SU-DHL-6 (cell line): ENCODE data around the gene POC1B.

ENCODE experiments used
- H2AFZ ChIP-seq: fragments of 200-600 bp; sonication (generic); 2 replicates; pipeline ENCODE4 v1.6.1; 2014; ENCODE audit warnings: low read depth, mild to moderate bottlenecking, moderate library complexity, mixed read lengths, antibody characterized with exemption, low read length; ENCODE audit not compliant: severe bottlenecking
- H3F3A ChIP-seq: fragments of 200-600 bp; shearing (Covaris generic); 2 replicates; pipeline ENCODE4 v1.6.0; 2016; ENCODE audit warnings: antibody characterized with exemption, mild to moderate bottlenecking; ENCODE audit not compliant: insufficient read depth
- H3K27ac ChIP-seq: fragments of 200-600 bp; sonication (generic); 2 replicates; pipeline ENCODE4 v1.5.1; 2016; ENCODE audit warnings: low read depth, mild to moderate bottlenecking, low read length, moderate library complexity, mixed read lengths
- H3K27me3 ChIP-seq: fragments of 200-600 bp; sonication (generic), shearing (Covaris generic); 2 replicates; pipeline ENCODE4 v1.6.0; 2014; ENCODE audit warnings: mild to moderate bottlenecking, low read length
- H3K36me3 ChIP-seq: fragments of 200-600 bp; sonication (generic); 2 replicates; pipeline ENCODE4 v1.6.1; 2014; ENCODE audit warnings: mild to moderate bottlenecking, low read length, mixed read lengths
- H3K4me2 ChIP-seq: fragments of 300-600, 200-600 bp; shearing (Covaris generic), sonication (generic); 2 replicates; pipeline ENCODE4 v1.6.0; 2014; ENCODE audit warnings: low read length, low read depth, mild to moderate bottlenecking; ENCODE audit not compliant: poor library complexity, severe bottlenecking
- H3K4me3 ChIP-seq: fragments of 200-600 bp; sonication (generic); 2 replicates; pipeline ENCODE4 v1.5.1; 2014; ENCODE audit warnings: antibody characterized with exemption, low read length, mild to moderate bottlenecking, mixed read lengths; ENCODE audit not compliant: insufficient read depth, poor library complexity, severe bottlenecking
- H3K79me2 ChIP-seq: fragments of 200-600 bp; sonication (generic); 2 replicates; pipeline ENCODE4 v1.6.1; 2014; ENCODE audit warnings: mild to moderate bottlenecking, low read length, moderate library complexity; ENCODE audit not compliant: insufficient read depth
- H3K9ac ChIP-seq: fragments of 200-600 bp; sonication (generic); 2 replicates; pipeline ENCODE4 v1.7.0; 2014; ENCODE audit warnings: mild to moderate bottlenecking, low read length
- H3K9me2 ChIP-seq: fragments of 200-600 bp; sonication (generic); replicated peaks from 2 replicates; pipeline ENCODE4 v1.6.1; 2014; ENCODE audit warnings: low read length; ENCODE audit not compliant: insufficient read depth
- H3K9me3 ChIP-seq: fragments of 200-600 bp; sonication (generic); 2 replicates; pipeline ENCODE4 v1.6.1; 2014; ENCODE audit warnings: low read length, mixed read lengths; ENCODE audit not compliant: insufficient read depth
- H4K20me1 ChIP-seq: fragments of 200-600 bp; sonication (generic); 2 replicates; pipeline ENCODE4 v1.6.1; 2014; ENCODE audit warnings: low read depth, mild to moderate bottlenecking, antibody characterized with exemption, low read length, moderate library complexity, mixed read lengths
- CTCF ChIP-seq: fragments of 200-600 bp; sonication (generic); IDR thresholded peaks from one replicate; pipeline ENCODE4 v1.5.1; 2017; ENCODE audit warnings: antibody characterized with exemption, mild to moderate bottlenecking, low read length, moderate library complexity; ENCODE audit not compliant: insufficient read depth, poor library complexity, severe bottlenecking
- EZH2phosphoT487 ChIP-seq: fragments of 200-600 bp; sonication (generic), shearing (Covaris generic); conservative IDR thresholded peaks from 2 replicates; pipeline ENCODE4 v1.6.1; 2018; ENCODE audit warnings: mild to moderate bottlenecking, antibody characterized with exemption, low read length, moderate library complexity, mixed read lengths

Gene POC1B

GRCh38 chr12:89559753-89560152, 33.9 kb upstream of the POC1B start:
- H3K9me3 ChIP-seq, result no peaks in the 10 kb centered on the region
- TF ChIP-seq EZH2phosphoT487 (no peak), CTCF (no peak)
- no peak overlapping the region for H2AFZ ChIP-seq
- H4K20me1 ChIP-seq, result no peaks in the 10 kb centered on the region
- no peak overlapping the region for H3K9ac ChIP-seq
- no peak overlapping the region for H3K27ac ChIP-seq
- H3K36me3 ChIP-seq, result no peaks in the 10 kb centered on the region
- H3K4me2 ChIP-seq, result no peak overlapping the region
- H3K9me2 ChIP-seq, result no peaks in the 10 kb centered on the region
- no peaks in the 10 kb centered on the region for H3K27me3 ChIP-seq
- H3K79me2 ChIP-seq, result no peaks in the 10 kb centered on the region
- no peaks in the 10 kb centered on the region for H3F3A ChIP-seq
- no peak overlapping the region for H3K4me3 ChIP-seq

GRCh38 chr12:89556976-89557375, 31.1 kb upstream of the POC1B start:
- Histone ChIP-seq H3K27me3 (no peaks in the 10 kb centered on the region), H3K79me2 (no peaks in the 10 kb centered on the region), H3K27ac (no peak overlapping the region), H3K9ac (no peak overlapping the region), H3F3A (no peaks in the 10 kb centered on the region), H2AFZ (no peak overlapping the region), H3K9me2 (no peaks in the 10 kb centered on the region), H3K36me3 (no peaks in the 10 kb centered on the region), H3K4me2 (no peak overlapping the region), H4K20me1 (no peaks in the 10 kb centered on the region), H3K4me3 (no peak overlapping the region), H3K9me3 (no peaks in the 10 kb centered on the region)
- TF ChIP-seq EZH2phosphoT487, result no peak
- no peak for TF ChIP-seq CTCF

- Histone ChIP-seq H3K4me2 (no peak overlapping the region), H3K9me2 (no peaks in the 10 kb centered on the region), H3K9me3 (no peaks in the 10 kb centered on the region), H3K79me2 (no peaks in the 10 kb centered on the region), H3F3A (no peaks in the 10 kb centered on the region), H4K20me1 (no peaks in the 10 kb centered on the region), H3K27me3 (no peaks in the 10 kb centered on the region), H3K9ac (no peak overlapping the region), H2AFZ (no peak overlapping the region), H3K4me3 (no peak overlapping the region), H3K36me3 (no peaks in the 10 kb centered on the region), H3K27ac (no peak overlapping the region)
- TF ChIP-seq EZH2phosphoT487 (no peak), CTCF (no peak)
Observed at GRCh38 chr12:89552376-89552775, 26.5 kb upstream of the POC1B start.
